SK-N-SH treated with all-trans-retinoic acid at 6 μM for 48 hours (cell line): Measurements from ENCODE around the gene SLC38A10.

Experiments
- ARNTL ChIP-seq: fragments of 450-650 bp; formaldehyde crosslinking; IDR thresholded peaks from 2 replicates; pipeline ENCODE4 v1.5.0; 2020; ENCODE audit warnings: low read depth, mild to moderate bottlenecking, moderate library complexity, borderline replicate concordance
- CREB5 ChIP-seq: fragments of 250-450 bp; sonication (Bioruptor Pico); IDR thresholded peaks from 2 replicates; pipeline ENCODE4 v1.5.1; 2020; ENCODE audit warnings: low read depth, mild to moderate bottlenecking, moderate library complexity
- ISL1 ChIP-seq: fragments of 250-450 bp; sonication (Bioruptor Pico); IDR thresholded peaks from 2 replicates; pipeline ENCODE4 v2.1.2; 2022; ENCODE audit warnings: mild to moderate bottlenecking, moderate library complexity
- POU6F1 ChIP-seq: fragments of 250-450 bp; sonication (Bioruptor Pico); IDR thresholded peaks from 2 replicates; pipeline ENCODE4 v1.8.0; 2021; ENCODE audit warnings: low read depth, mild to moderate bottlenecking, moderate library complexity, borderline replicate concordance
- RARB ChIP-seq: fragments of 250-450 bp; sonication (Bioruptor Pico); IDR thresholded peaks from 2 replicates; pipeline ENCODE4 v1.8.0; 2021; ENCODE audit warnings: mild to moderate bottlenecking, moderate library complexity
- ZFP30 ChIP-seq: fragments of 450-650 bp; formaldehyde crosslinking; IDR thresholded peaks from 2 replicates; pipeline ENCODE4 v1.5.0; 2022; ENCODE audit warnings: mild to moderate bottlenecking, moderate library complexity
- ZNF8 ChIP-seq: fragments of 450-650 bp; formaldehyde crosslinking; IDR thresholded peaks from 2 replicates; pipeline ENCODE4 v1.5.0; 2020; ENCODE audit warnings: mild to moderate bottlenecking, moderate library complexity
- TF ChIP-seq, protein P1 (sequence below): fragments of 250-450 bp; sonication (Bioruptor Pico); IDR thresholded peaks from 2 replicates; pipeline ENCODE4 v1.5.0; 2020; ENCODE audit warnings: mild to moderate bottlenecking, moderate library complexity

GRCh38 chr17:81252326-81252986 is 42.7 kb downstream of the SLC38A10 start:
- TF ChIP-seq CREB5 (no peak), RARB (CRISPR knock-in tag) (no peak), ZFP30 (CRISPR knock-in tag) (no peak), ARNTL (CRISPR knock-in tag) (no peak), ZNF8 (CRISPR knock-in tag) (no peak), ISL1 (CRISPR knock-in tag) (no peak), POU6F1 (CRISPR knock-in tag) (no peak)
- TF ChIP-seq, protein P1, sequence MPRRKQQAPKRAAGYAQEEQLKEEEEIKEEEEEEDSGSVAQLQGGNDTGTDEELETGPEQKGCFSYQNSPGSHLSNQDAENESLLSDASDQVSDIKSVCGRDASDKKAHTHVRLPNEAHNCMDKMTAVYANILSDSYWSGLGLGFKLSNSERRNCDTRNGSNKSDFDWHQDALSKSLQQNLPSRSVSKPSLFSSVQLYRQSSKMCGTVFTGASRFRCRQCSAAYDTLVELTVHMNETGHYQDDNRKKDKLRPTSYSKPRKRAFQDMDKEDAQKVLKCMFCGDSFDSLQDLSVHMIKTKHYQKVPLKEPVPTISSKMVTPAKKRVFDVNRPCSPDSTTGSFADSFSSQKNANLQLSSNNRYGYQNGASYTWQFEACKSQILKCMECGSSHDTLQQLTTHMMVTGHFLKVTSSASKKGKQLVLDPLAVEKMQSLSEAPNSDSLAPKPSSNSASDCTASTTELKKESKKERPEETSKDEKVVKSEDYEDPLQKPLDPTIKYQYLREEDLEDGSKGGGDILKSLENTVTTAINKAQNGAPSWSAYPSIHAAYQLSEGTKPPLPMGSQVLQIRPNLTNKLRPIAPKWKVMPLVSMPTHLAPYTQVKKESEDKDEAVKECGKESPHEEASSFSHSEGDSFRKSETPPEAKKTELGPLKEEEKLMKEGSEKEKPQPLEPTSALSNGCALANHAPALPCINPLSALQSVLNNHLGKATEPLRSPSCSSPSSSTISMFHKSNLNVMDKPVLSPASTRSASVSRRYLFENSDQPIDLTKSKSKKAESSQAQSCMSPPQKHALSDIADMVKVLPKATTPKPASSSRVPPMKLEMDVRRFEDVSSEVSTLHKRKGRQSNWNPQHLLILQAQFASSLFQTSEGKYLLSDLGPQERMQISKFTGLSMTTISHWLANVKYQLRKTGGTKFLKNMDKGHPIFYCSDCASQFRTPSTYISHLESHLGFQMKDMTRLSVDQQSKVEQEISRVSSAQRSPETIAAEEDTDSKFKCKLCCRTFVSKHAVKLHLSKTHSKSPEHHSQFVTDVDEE, result no peak
